ENCODE data around the gene PRR23E.

Gene PRR23E

GRCh38 chr3:127209840-127210653 is 17.1 kb downstream of the PRR23E start:
- no peak for TF ChIP-seq ZFX (IDR thresholded peaks at IDR 0.05; ENCODE audit: borderline replicate concordance)
- no peak for TF ChIP-seq CTCF (IDR thresholded peaks at IDR 0.05)
- no peak overlapping the region for H3K27ac ChIP-seq

- no peak overlapping the region for H3K27ac ChIP-seq
- TF ChIP-seq ZFX (IDR thresholded peaks at IDR 0.05; ENCODE audit: borderline replicate concordance) (no peak), CTCF (IDR thresholded peaks at IDR 0.05) (no peak)
Observed at GRCh38 chr3:127210654-127210943, 17.7 kb downstream of the PRR23E start.

- no peak for TF ChIP-seq CTCF (IDR thresholded peaks at IDR 0.05)
- TF ChIP-seq ZFX (IDR thresholded peaks at IDR 0.05; ENCODE audit: borderline replicate concordance): no peak
- H3K27ac ChIP-seq: no peak overlapping the region
Observed at GRCh38 chr3:127211118-127212060, 18.5 kb downstream of the PRR23E start.

GRCh38 chr3:127212231-127212630 is 19.3 kb downstream of the PRR23E start:
- no peak for TF ChIP-seq CTCF (IDR thresholded peaks at IDR 0.05)
- no peak for TF ChIP-seq ZFX (IDR thresholded peaks at IDR 0.05; ENCODE audit: borderline replicate concordance)
- H3K27ac ChIP-seq: no peak overlapping the region

GRCh38 chr3:127212711-127213110 is 19.8 kb downstream of the PRR23E start:
- TF ChIP-seq CTCF (IDR thresholded peaks at IDR 0.05) (no peak), ZFX (IDR thresholded peaks at IDR 0.05; ENCODE audit: borderline replicate concordance) (no peak)
- H3K27ac ChIP-seq: no peak overlapping the region

GRCh38 chr3:127213381-127213918 is 20.5 kb downstream of the PRR23E start:
- no peak overlapping the region for H3K27ac ChIP-seq
- TF ChIP-seq CTCF (IDR thresholded peaks at IDR 0.05) (no peak), ZFX (IDR thresholded peaks at IDR 0.05; ENCODE audit: borderline replicate concordance) (no peak)

Data from 22Rv1 (cell line).